K562 (cell line): ENCODE results near the gene PRELID2. TPM values are rescaled to one million over a fixed set of nuclear protein-coding genes. Genes with fewer than 3 reads are reported as not detected.

Experiments used
- BCL6 ChIP-seq: fragments of 250-450 bp; sonication (Bioruptor Pico); IDR thresholded peaks from 2 replicates; pipeline ENCODE4 v1.4.0; 2020
- CAMTA2 ChIP-seq: fragments of 250-450 bp; sonication (Bioruptor Pico); conservative IDR thresholded peaks from 2 replicates; pipeline ENCODE4 v1.5.1; 2022
- E4F1 ChIP-seq: fragments of 250-450 bp; sonication (Bioruptor Pico); IDR thresholded peaks from 2 replicates; pipeline ENCODE4 v1.5.0; 2021; ENCODE audit warnings: mild to moderate bottlenecking, borderline replicate concordance
- FIP1L1 ChIP-seq: fragments of 200-400 bp; formaldehyde crosslinking; IDR thresholded peaks from 2 replicates; pipeline ENCODE4 v1.6.1; 2018; ENCODE audit warnings: mild to moderate bottlenecking, low read depth, low read length; ENCODE audit not compliant: poor library complexity, severe bottlenecking
- HCFC1 ChIP-seq: IDR thresholded peaks from 2 replicates; pipeline ENCODE4 v1.6.1; 2012; ENCODE audit warnings: low read depth, low read length, improper control_type of control experiment
- KDM4B ChIP-seq, 2 experiments: fragments of 450-650 bp in 1 of 2; sonication (generic) in 1 of 2; IDR thresholded peaks; 2 replicates each; pipeline ENCODE4 v1.6.1; 2016 to 2017; ENCODE audit warnings: borderline replicate concordance in 2 of 2, antibody characterized with exemption in 1 of 2, low read depth in 1 of 2, mild to moderate bottlenecking in 1 of 2
- PTRF ChIP-seq: fragments of 450-650 bp; IDR thresholded peaks from 2 replicates; pipeline ENCODE4 v1.6.1; 2016; ENCODE audit warnings: mild to moderate bottlenecking, missing genetic modification characterization, missing compliant biosample characterization
- RFX5 ChIP-seq: IDR thresholded peaks from 2 replicates; pipeline ENCODE4 v1.6.1; 2011; ENCODE audit warnings: low read depth, mild to moderate bottlenecking, improper control_type of control experiment, low read length
- SETDB1 ChIP-seq: IDR thresholded peaks from one replicate; pipeline ENCODE4 v1.6.1; 2012; ENCODE audit warnings: low read length, control low read depth, inconsistent platforms
- TAF7 ChIP-seq: fragments of 450-650 bp; IDR thresholded peaks from 2 replicates; pipeline ENCODE4 v1.6.1; 2016; ENCODE audit warnings: missing genetic modification characterization, missing compliant biosample characterization
- ZMIZ1 ChIP-seq, 2 experiments: fragments of 150-350 bp in 1 of 2; IDR thresholded peaks; 2 replicates each; pipeline ENCODE4 v1.6.1; 2012 to 2016; ENCODE audit warnings: low read depth in 2 of 2, low read length in 2 of 2, mild to moderate bottlenecking in 1 of 2, moderate library complexity in 1 of 2
- ZNF134 ChIP-seq: fragments of 250-450 bp; sonication (Bioruptor Pico); conservative IDR thresholded peaks from 2 replicates; pipeline ENCODE4 v1.4.0; 2020
- polyA plus RNA-seq, 8 experiments: library from polyadenylated mRNA; depleted of rRNA in 4 of 8; stranded (reverse) in 5 of 8; unstranded in 3 of 8; fragments of >200 nt; fragmentation: Nextera tagmentation in 2 of 8; fragmentation: Illumina TruSeq in 1 of 8; extraction: Ambion mirVana in 2 of 8; extraction: Trizol in 1 of 8; gene quantifications; 2 replicates each; pipeline versions ENCODE4 v1.2.1 to v1.2.3, GENCODE V29; 2011 to 2014; ENCODE audit warnings: inconsistent platforms in 1 of 8, missing spikeins in 1 of 8
- total RNA-seq, 7 experiments: library from RNA; depleted of rRNA in 6 of 7; stranded (reverse); fragments of >200 nt in 6 of 7; fragmentation: Illumina TruSeq in 2 of 7; extraction: Trizol in 2 of 7; gene quantifications; 2 replicates each; pipeline versions ENCODE4 v1.2.1 to v1.2.3, GENCODE V29; 2011 to 2021; ENCODE audit warnings: low replicate concordance in 1 of 7
- TF ChIP-seq, protein P1 (sequence below): fragments of 450-650 bp; IDR thresholded peaks from 2 replicates; pipeline ENCODE4 v1.7.1; 2018; ENCODE audit warnings: mild to moderate bottlenecking, low read depth; ENCODE audit not compliant: partially characterized antibody
- TF ChIP-seq, protein P2 (sequence below): fragments of 250-450 bp; sonication (Bioruptor Pico); IDR thresholded peaks from 2 replicates; pipeline ENCODE4 v1.5.0; 2021; ENCODE audit warnings: mild to moderate bottlenecking, moderate library complexity

Gene PRELID2
- total and polyA plus RNA-seq, 9 of the 15 experiments (the other 6 are each of a cell fraction or from before 2014, with no cell fraction given): 6.4 to 68.2 (median 28.8) TPM

GRCh38 chr5:145854651-145855258, 19.6 kb upstream of the PRELID2 start (continued):
- TF ChIP-seq FIP1L1 (no peak), TAF7 (tag) (no peak), SETDB1 (no peak), E4F1 (CRISPR knock-in tag) (no peak), ZNF134 (CRISPR knock-in tag) (0 out of 2 replicates have a peak, but pooled peaks have one; percentile 38), HCFC1 (peak; percentile 41; the same call in 1 of the 2 replicates), CAMTA2 (CRISPR knock-in tag) (no peak), ZMIZ1 (IDR thresholded peaks at IDR 0.05; ENCODE audit: low read depth in 2 of 2, low read length in 2 of 2) (peak in 1 of 2 experiments; percentile 93; a peak in 2 of 4 replicates), RFX5 (no peak), KDM4B (IDR thresholded peaks at IDR 0.05; ENCODE audit: borderline replicate concordance in 2 of 2, low read depth in 1 of 2) (no peak), PTRF (no peak), BCL6 (CRISPR knock-in tag) (no peak)
- TF ChIP-seq, protein P1, sequence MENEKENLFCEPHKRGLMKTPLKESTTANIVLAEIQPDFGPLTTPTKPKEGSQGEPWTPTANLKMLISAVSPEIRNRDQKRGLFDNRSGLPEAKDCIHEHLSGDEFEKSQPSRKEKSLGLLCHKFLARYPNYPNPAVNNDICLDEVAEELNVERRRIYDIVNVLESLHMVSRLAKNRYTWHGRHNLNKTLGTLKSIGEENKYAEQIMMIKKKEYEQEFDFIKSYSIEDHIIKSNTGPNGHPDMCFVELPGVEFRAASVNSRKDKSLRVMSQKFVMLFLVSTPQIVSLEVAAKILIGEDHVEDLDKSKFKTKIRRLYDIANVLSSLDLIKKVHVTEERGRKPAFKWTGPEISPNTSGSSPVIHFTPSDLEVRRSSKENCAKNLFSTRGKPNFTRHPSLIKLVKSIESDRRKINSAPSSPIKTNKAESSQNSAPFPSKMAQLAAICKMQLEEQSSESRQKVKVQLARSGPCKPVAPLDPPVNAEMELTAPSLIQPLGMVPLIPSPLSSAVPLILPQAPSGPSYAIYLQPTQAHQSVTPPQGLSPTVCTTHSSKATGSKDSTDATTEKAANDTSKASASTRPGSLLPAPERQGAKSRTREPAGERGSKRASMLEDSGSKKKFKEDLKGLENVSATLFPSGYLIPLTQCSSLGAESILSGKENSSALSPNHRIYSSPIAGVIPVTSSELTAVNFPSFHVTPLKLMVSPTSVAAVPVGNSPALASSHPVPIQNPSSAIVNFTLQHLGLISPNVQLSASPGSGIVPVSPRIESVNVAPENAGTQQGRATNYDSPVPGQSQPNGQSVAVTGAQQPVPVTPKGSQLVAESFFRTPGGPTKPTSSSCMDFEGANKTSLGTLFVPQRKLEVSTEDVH: peak; percentile 47
- TF ChIP-seq, protein P2, sequence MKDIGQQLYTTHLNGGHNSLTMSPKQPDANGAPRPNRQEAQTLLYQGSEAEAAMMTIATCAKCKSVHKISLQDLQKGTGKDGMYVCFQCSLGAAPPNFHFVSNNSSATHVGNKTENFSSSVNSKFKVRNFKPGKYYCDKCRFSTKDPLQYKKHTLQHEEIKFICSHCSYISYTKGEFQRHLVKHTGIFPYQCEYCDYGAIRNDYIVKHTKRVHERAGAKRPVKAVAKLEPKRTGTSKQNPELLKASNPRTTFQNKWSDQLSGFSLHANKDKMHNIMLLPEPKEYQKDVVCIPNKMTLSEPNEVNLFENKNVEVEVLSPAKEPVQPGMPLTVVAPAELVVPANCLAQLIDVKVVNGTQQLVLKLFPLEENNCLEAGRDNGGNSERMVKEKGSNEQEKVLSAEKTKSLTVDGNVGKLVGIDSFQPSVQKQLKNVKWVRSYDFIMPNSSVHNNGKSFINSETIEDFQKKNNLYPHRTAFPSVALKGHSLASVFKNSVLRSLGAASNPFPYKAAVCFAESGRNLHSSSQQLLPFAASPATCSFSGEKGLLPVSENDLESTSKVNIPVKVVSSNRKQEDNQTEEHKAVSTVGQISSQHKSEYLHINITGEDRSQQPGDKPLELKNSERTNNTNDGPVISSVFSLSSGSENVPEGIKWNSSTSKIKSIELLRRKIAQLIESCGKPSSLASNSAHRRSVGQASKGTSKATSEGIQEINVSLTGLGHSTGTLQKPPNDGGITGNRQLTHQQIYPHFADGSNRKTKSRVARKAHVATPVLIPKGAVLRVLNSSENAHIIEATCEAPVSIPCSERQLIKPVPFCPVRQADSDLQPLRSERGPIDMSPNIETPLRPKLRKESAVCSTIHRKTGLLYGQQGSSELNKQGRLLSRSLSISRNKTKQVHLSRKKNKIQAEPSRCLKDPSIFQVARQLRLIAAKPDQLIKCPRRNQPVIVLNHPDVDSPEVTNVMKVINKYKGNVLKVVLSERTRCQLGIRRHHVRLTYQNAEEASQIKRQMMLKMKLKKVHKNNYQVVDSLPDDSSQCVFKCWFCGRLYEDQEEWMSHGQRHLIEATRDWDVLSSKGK (CRISPR knock-in tag): no peak
